Hair follicular keratinocyte (primary cell): Measurements from ENCODE around the gene SLC17A2. TPM values are rescaled to one million over a fixed set of nuclear protein-coding genes. Genes with fewer than 3 reads are reported as not detected.

Experiments used
- total RNA-seq: library from RNA; depleted of rRNA; stranded (reverse); fragments of >200 nt; gene quantifications from 2 replicates; pipeline ENCODE4 v1.2.3, GENCODE V29; 2015

Gene SLC17A2, protein sequence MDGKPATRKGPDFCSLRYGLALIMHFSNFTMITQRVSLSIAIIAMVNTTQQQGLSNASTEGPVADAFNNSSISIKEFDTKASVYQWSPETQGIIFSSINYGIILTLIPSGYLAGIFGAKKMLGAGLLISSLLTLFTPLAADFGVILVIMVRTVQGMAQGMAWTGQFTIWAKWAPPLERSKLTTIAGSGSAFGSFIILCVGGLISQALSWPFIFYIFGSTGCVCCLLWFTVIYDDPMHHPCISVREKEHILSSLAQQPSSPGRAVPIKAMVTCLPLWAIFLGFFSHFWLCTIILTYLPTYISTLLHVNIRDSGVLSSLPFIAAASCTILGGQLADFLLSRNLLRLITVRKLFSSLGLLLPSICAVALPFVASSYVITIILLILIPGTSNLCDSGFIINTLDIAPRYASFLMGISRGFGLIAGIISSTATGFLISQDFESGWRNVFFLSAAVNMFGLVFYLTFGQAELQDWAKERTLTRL
- total RNA-seq = not detected in 2 replicates

DNA sequence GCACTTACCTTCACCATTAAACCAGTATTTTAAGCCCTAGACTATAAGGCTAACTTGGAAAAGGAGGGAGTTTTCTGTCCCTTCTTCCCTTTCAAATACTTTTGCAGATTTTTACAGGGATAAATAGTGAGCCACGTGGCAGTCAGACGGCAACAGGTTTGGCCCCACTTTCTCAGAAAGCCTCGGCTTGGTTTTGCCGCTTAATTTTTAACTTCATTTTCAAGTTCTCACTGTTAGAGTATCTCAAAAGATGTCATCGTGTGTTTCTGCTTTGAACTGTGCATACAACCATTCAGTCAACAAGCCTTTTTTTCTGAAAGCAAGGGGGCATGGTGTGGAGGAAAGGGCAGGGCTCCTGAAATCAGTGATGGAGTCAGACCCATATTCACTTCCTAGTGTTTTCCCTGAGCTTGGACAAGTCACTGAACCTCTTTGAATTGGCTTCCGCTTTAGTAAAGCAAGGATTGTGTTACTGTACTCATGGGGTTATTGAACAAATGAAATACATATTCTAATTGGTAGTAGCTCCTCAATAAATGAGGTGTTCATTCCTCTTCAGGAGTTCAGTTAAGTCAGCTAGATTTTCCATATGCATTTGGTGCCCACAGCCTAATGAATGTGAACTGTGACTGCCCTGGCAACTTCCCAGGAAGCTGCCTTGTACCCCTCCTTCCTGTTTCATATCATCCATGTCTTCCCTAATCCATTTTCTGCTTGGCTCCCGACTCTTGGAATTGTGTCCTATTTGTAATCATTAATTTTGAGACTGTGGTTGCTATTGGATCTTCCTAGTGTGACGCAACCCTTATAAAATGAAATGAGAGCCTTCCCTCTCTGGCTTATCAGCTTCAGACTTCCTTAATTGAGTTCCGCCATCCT lies at the start of gene SLC17A2:
TSS of gene SLC17A2 (minus strand) at position 160 of the 879 bp plus-strand sequence. CDS start 4,895 bp downstream, outside the sequence.

DNA sequence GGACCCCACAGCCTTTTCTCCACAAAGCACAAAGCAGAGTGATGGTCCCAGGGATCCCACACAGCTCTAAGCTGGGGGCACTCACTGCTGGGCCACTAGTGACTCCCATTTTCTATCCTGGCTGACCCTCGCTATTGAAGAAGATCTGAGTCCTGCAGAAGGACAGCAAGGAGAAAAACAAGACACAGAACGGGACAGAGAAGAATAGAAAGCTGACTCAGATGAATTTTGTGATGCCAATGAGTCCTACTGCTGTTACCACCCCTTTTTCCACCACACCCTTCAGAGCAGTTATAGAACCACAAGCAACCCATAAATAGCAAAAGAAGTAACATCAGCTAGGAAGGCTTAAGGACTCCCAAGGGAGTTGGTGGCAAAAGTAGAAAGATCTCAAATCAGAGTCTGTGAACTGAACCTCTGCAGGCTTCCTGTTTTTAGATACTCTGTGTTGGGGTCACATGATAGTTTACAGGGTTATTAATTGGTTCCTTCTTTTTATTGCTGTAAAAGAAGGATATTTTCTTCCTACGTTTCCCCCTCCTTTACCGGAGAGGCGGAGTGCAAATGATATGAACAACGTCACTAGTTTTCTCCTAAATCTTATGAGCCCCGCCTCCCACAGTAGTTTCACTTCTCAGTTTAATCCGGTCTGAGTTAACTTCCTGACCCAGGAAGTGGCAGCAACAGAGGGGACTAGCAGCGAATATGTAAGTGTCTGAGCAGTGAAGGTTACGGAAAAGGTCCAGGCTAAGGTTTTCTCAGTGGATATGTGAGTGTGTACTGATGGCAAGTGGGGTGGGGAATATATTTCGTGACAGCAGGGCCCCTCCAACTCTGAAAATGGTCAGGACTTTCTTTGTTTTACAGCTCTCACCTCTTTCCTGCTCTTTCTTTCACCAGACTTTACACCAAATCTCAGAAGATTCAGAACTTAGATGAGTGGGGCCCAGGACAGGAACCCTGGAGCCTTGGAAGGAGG lies 31.9 kb upstream of the SLC17A2 start, which contains the start of gene TRIM38:
TSS of gene TRIM38 (plus strand) at position 654 of the 979 bp plus-strand sequence. CDS start 3,721 bp downstream, outside the sequence.

DNA sequence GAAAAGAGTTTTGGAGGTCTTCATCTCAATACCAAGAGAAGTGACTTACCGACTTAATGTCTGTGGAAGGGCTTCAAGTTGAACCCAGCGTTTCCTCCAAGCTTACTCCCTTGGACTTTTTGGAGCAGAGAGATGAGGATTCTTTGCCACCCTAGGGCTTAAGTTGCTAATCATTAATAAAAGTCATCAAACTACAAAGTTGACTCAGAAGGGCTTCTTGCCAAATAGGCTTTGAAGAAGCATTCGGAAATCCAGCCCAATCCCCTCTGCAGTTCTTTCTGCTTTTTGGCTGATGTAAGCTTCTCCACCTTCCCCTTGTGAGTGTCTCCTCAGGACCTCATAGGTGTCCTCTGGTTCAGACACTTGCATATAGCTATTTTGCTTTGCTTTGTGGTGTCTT lies 56.4 kb downstream of the SLC17A2 start, which contains the start of gene SLC17A3:
TSS of gene SLC17A3 (minus strand) at position 126 of the 400 bp plus-strand sequence. CDS start 5,856 bp downstream, outside the sequence.

Other genes starting within 250 kb of the SLC17A2 start
- not detected in 2 replicates for gene SLC17A4, start 175.9 kb downstream of the SLC17A2 start, total RNA-seq
- gene SLC17A1, start 98.6 kb downstream of the SLC17A2 start, total RNA-seq = not detected in 2 replicates
- not detected in 2 replicates for gene SLC17A3, start 56.4 kb downstream of the SLC17A2 start, total RNA-seq
- gene TRIM38, start 32.1 kb upstream of the SLC17A2 start, total RNA-seq = 2.5 and 3.0 TPM in 2 replicates
- gene HFE, start 156.7 kb upstream of the SLC17A2 start, total RNA-seq = 9.2 and 14.1 TPM in 2 replicates